Motor neuron (in vitro differentiated cells): ENCODE measurements around the gene RTCB. TPM values are rescaled to one million over a fixed set of nuclear protein-coding genes. Genes with fewer than 3 reads are reported as not detected.

Experiments used
- ATAC-seq, 8 experiments: fragments of 200-7000 bp; cut with Tn5 transposase; replicated peaks in 6 of 8; 2 replicates each; pipeline ENCODE4 v1.8.0; 2021; ENCODE audit warnings: mild to moderate bottlenecking in 8 of 8, moderate library complexity in 8 of 8
- H3K27ac ChIP-seq, 2 donors: fragments of 250-450 bp; sonication (Bioruptor Pico); 2 replicates each; pipeline ENCODE4 v1.9.0; 2021; ENCODE audit warnings: antibody characterized with exemption in 2 of 2, mild to moderate bottlenecking in 2 of 2, moderate library complexity in 1 of 2
- H3K4me1 ChIP-seq, 2 donors: fragments of 250-450 bp; sonication (Bioruptor Pico); replicated peaks in 1 of 2; 2 replicates each; pipeline ENCODE4 v1.6.1; 2021; ENCODE audit warnings: antibody characterized with exemption in 2 of 2, mild to moderate bottlenecking in 2 of 2, moderate library complexity in 1 of 2
- H3K4me3 ChIP-seq, 5 donors: fragments of 250-450 bp; sonication (Bioruptor Pico); 2 replicates each; pipeline ENCODE4 v1.9.0; 2021; ENCODE audit warnings: antibody characterized with exemption in 5 of 5, mild to moderate bottlenecking in 5 of 5, moderate library complexity in 4 of 5
- WGBS, 10 experiments: fragments of 450-650 bp; shearing (Covaris generic); methylation state at CpG; one replicate each; pipeline ENCODE4 v1.0.0; 2022; 5-methylcytosine and 5-hydroxymethylcytosine counted together
- in situ Hi-C, 9 experiments: fragments of 400-800 bp; cut with MboI; loops; one replicate each; pipeline ENCODE4 v1.15.0; 2021; ENCODE audit warnings: low sequenced_read_pairs in 9 of 9, low pct_unique_long_range_greater_than_20kb in 2 of 9; ENCODE audit not compliant: unreplicated experiment in 9 of 9
- total RNA-seq, 8 experiments: library from RNA; unstranded; fragments of 300-600 nt; gene quantifications; 2 replicates each; pipeline versions ENCODE4 v1.2.3 to v1.2.4, GENCODE V29; 2022

Gene RTCB
- total RNA-seq, 8 experiments from 2014 or later, result 73.0 to 114 (median 81.8) TPM

DNA sequence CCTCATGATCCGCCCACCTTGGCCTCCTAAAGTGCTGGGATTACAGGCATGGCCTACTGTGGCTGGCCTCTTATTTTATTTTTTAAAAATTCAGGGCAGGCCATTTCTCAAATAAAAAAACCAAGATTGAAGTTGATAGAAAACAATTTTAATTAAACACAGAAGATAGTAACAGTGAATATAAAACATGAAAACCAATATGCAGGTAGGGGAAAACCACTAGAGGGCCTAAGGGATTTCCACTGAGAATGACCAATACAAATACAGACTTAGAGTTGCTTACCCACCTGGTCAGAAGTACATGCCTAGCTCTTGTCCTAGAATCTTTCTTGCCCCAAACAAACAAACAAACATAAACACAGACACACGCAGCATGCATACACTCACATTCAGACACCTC lies 1.7 kb upstream of the RTCB start:
- no peak overlapping the region for H3K4me3 ChIP-seq
- peaks cover 8 to 10% of the 10 kb centered on the region in 2 donors for H3K4me1 ChIP-seq
- in situ Hi-C loops, result no loop called here
- ATAC-seq, result peak in 1 of 8 experiments; percentile 4
- H3K27ac ChIP-seq, result no peak overlapping the region
- 29 to 100% (median 94%) methylated on average over 1 to 2 of the region's 2 CpGs; no CpG with 5 or more reads in 1 of the 10 experiments for WGBS, 10 experiments

DNA sequence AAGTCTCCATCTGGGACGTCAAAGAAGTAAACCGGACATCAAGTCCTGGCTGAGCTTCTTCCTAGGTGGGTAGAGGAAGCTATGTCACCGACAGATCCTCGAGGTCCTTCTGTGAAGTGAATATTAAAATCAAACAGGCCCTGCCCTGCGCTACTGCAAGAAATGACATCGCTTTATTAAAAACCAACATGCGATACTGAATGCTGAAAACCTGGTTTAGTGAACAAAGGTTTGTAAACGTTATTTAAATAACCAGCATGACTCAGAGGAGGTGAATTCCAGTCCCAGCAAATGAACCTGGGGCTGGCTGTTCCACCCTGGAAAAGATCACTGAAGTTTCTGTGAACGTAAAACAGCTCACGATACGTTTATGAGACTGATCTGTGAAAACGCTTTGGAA lies 645 bp downstream of the RTCB start:
- Histone ChIP-seq H3K4me3 (peak overlapping the region; percentile 66 to 96 (median 78)), H3K4me1 (peaks cover 8 to 10% of the 10 kb centered on the region in 2 donors), H3K27ac (peak overlapping the region; percentile 60 to 78)
- in situ Hi-C loops, result no loop called here
- peak in 7 of 8 experiments; percentile 12 to 61 (median 31) for ATAC-seq
- WGBS, 10 experiments, result 0 to 20% (median 5%) methylated on average over 1 to 11 of the region's 12 CpGs; no CpG with 5 or more reads in 1 of the 10 experiments

DNA sequence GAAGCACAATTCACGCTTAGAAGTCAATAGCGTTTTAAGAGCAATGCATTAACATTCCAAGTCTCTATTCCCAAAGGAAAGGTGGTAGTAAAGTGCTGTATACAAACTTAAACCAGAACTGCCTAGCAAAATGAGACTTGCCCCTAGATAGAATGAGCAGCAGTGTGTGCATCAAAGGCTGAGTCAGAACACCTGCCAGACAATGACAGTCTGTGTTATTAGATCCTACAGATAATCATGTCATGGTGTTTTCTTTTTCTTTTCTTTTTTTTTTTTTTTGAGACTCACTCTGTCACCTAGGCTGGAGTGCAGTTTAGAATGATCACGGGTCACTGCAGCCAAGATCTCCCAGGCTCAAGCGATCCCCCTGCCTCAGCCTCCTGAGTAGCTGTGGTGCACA lies 1.6 kb downstream of the RTCB start:
- 43 to 100% (median 88%) methylated on average over 1 to 4 of the region's 4 CpGs for WGBS, 10 experiments
- in situ Hi-C loops, result no loop called here
- ATAC-seq, result no peak
- peak overlapping the region; percentile 66 to 96 (median 78) for H3K4me3 ChIP-seq
- H3K27ac ChIP-seq, result no peak overlapping the region
- H3K4me1 ChIP-seq, result peaks cover 8 to 10% of the 10 kb centered on the region in 2 donors

DNA sequence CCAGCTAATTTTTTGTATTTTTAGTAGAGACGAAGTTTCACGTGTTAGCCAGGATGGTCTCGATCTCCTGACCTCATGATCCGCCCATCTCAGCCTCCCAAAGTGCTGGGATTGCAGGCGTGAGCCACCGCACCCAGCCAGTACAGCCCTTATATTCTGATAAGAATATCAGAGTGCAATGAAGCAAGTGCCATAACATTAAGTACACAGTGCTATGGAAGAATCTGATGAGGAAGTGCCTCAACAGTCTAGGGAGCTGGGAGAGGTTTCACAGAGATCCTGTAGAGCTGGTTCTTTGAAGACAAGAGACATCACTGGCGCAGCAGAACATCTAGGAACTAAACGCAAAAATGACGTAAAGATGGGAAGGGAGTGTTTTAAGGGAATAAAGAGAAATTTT lies 2.1 kb downstream of the RTCB start:
- WGBS, 10 experiments, result 92 to 100% (median 100%) methylated on average over 1 to 9 of the region's 9 CpGs; no CpG with 5 or more reads in 1 of the 10 experiments

DNA sequence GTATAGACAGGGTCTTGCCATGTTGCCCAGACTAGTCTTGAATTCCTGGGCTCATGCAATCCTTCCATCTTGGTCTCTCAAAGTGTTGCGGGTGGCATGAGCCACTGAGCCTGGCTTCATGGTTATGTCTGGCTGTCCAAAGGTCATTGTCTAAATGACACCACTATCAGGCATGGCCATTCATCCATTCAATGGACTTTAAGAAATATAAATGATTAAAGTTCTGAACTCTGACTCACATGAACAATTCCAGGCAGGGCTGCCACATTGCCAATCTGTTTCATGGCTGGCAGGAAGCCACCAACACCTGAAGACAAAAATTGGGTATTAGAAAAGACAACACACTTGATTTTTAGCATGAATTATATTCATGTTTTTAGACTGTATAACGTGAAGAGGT lies 4.1 kb downstream of the RTCB start:
- WGBS, 10 experiments, result 0 to 100% (median 45%) methylated on average over 1 to 2 of the region's 2 CpGs
- peaks cover 8 to 10% of the 10 kb centered on the region in 2 donors for H3K4me1 ChIP-seq
- in situ Hi-C loops, result no loop called here
- H3K4me3 ChIP-seq, result no peak overlapping the region
- H3K27ac ChIP-seq, result no peak overlapping the region
- no peak for ATAC-seq

More for the DNA sequence above, 2.1 kb downstream of the RTCB start:
- in situ Hi-C loops, result no loop called here
- ATAC-seq, result no peak
- Histone ChIP-seq H3K27ac (no peak overlapping the region), H3K4me1 (peaks cover 8 to 10% of the 10 kb centered on the region in 2 donors), H3K4me3 (no peak overlapping the region)

DNA sequence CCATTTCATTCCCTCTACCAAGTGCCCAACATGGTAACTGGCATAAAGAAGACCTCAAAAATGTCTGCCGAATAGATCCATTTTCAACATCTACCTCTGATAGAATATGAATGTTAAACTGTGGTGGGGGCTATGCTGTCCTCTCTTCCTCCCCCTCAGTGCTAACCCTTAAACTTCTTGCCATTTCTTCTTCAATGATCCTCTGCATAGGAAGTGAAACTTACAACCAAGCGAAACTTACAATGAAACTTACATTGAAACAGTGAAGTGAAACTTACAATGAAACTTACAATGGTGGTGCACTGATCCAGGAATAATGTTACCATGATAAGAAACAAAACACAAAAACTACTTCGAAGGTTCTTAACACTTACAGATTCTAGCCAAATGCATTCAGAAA lies 4.7 kb downstream of the RTCB start:
- Histone ChIP-seq H3K27ac (no peak overlapping the region), H3K4me1 (peaks cover 8 to 10% of the 10 kb centered on the region in 2 donors), H3K4me3 (no peak overlapping the region)
- ATAC-seq, result no peak
- WGBS, 10 experiments, result 83 to 100% (median 95%) methylated on average over 1 to 3 of the region's 3 CpGs; no CpG with 5 or more reads in 3 of the 10 experiments
- in situ Hi-C loops, result no loop called here

DNA sequence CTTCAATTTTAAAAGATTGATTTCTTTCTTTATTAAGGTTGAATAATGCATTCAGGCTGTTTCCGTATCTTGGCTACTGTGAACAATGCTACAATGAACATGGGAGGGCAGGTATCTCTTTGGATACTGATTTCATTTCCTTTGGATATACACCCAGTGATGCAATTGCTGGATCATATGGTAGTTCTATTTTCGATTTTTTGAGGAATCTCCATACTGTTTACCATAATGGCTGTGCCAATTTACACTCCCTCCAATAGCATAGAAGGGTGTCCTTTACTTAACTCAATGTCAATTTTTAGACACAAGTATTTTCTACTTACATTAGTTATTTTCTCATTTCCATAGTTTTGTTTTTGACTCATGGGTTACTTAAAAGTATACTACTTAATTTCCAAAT lies 8.0 kb downstream of the RTCB start:
- 46 to 100% (median 76%) methylated on average over 1 to 2 of the region's 2 CpGs; no CpG with 5 or more reads in 1 of the 10 experiments for WGBS, 10 experiments
- no peak overlapping the region for H3K27ac ChIP-seq
- H3K4me3 ChIP-seq, result no peak overlapping the region
- in situ Hi-C loops, result no loop called here
- peak in 3 of 8 experiments; percentile 27 to 70 (median 69) for ATAC-seq
- H3K4me1 ChIP-seq, result no peaks in the 10 kb centered on the region

DNA sequence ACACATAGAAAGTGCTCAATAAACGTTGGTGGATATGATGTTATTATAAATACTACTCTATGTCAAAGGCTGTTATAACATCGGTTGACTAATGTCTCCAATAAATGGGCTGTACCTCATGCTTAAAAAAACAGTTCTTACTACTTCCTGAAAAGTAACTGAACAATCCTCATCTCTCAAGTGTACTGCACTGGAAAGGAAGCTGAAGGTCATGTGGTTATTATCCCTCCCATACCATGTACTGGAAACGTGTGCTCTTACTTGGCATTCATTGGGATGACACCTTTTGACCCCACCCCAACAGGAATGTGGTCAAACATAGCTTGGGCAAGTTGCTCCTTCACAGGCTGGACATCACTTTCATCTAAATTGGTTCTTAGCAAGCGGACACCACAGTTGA lies 10.6 kb downstream of the RTCB start:
- in situ Hi-C loops, result no loop called here

DNA sequence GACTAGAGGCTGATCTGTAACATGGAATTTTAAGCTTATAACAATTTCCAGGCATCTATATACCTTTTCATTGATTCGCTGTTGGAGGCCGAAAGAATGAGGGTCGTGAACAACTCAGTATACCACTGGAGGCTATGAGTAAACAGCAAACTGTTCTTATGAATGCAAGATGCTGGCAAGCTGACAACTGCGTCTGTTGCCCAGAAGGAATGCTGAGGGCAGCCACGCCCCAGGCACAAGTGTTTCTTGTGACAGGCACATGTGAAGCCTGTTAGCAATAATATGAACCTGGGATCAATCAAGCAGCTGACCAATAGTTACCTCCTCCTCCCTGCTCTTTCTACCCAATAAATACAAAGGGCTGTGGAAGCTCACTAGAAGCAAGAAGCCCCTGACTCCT lies 15.3 kb downstream of the RTCB start:
- in situ Hi-C loops, result loop anchor here in 1 of 9 experiments (25.0 kb wide), 2 partner anchors 284 to 409 kb away; no protein-coding TSS in a partner anchor

More for the DNA sequence above, 10.6 kb downstream of the RTCB start:
- Histone ChIP-seq H3K27ac (no peak overlapping the region), H3K4me1 (no peaks in the 10 kb centered on the region), H3K4me3 (no peak overlapping the region)
- no peak for ATAC-seq
- 63 to 100% (median 88%) methylated on average over 1 to 4 of the region's 4 CpGs; no CpG with 5 or more reads in 1 of the 10 experiments for WGBS, 10 experiments

DNA sequence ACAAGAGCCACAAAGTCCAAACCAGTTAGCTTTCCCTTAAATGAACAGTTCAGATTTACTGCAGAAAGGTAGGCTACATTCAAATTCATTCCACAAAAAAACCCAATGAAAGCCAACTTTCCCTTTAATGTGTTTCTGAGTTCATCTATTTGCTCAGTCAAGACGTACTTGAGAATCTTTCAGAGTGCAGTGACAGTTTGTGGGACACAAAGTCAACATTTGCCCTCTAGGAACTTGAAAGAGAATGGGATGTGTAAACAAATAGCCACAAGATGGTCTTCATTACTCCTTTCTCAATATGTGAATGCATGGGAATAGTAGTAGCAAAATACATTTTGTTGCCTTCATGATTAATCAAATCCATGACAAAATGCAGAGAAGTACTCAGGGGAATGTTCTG lies 15.8 kb downstream of the RTCB start:
- H3K4me1 ChIP-seq, result no peaks in the 10 kb centered on the region
- no peak overlapping the region for H3K27ac ChIP-seq
- ATAC-seq, result peak in 1 of 8 experiments; percentile 62
- WGBS, 10 experiments, result 78 to 100% (median 88%) methylated on average over 1 of the region's 1 CpG; no CpG with 5 or more reads in 5 of the 10 experiments
- H3K4me3 ChIP-seq, result no peak overlapping the region
- in situ Hi-C loops, result loop anchor here in 1 of 9 experiments (25.0 kb wide), 2 partner anchors 284 to 409 kb away; no protein-coding TSS in a partner anchor

More for the DNA sequence above, 15.3 kb downstream of the RTCB start:
- ATAC-seq, result peak in 3 of 8 experiments; percentile 38 to 95 (median 89)
- Histone ChIP-seq H3K4me1 (no peaks in the 10 kb centered on the region), H3K27ac (no peak overlapping the region), H3K4me3 (no peak overlapping the region)
- WGBS, 10 experiments, result 30 to 97% (median 91%) methylated on average over 1 to 5 of the region's 5 CpGs; no CpG with 5 or more reads in 2 of the 10 experiments

DNA sequence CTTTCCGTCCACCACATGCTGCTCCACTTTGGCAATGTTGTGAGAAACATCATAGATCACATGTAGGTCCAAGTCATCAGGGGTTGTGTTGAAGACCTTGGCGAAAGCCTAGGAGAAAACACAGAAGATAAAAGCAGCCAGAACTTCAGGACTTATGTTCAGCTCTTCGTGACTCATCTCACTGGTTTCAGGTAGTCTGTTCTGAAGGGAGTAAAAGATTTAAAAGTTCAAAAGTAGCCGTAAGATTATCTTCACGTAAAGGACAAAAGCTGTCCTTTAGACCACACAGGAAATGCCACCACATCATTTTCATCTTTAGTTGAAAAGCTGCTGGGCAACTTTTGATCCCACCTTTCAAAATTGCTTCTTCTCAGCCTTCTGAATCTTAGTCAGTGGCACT lies 16.9 kb downstream of the RTCB start:
- no peaks in the 10 kb centered on the region for H3K4me1 ChIP-seq
- H3K4me3 ChIP-seq, result no peak overlapping the region
- WGBS, 10 experiments, result 88 to 100% (median 97%) methylated on average over 1 to 5 of the region's 5 CpGs; no CpG with 5 or more reads in 1 of the 10 experiments
- in situ Hi-C loops, result loop anchor here in 1 of 9 experiments (25.0 kb wide), 2 partner anchors 283 to 408 kb away; no protein-coding TSS in a partner anchor
- no peak for ATAC-seq
- no peak overlapping the region for H3K27ac ChIP-seq

DNA sequence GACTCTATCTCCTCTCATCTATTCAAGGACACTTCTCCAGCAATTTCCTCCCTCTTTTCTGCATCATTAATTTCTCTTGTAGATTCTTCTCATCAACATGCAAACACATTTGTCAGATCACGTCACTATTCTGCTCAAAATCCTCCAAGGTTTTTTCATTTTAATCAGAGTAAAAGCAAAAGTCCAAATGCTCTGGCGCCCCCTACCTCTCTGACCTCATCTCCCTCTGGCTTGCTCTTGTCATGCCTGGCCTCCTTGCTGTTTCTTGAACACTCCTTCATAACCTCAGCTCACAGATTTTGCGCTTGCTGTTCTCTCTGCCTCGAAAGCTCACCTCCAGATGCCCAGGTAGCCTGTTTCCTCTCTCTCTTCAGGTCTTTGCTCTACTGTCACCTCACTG lies 22.4 kb downstream of the RTCB start:
- Histone ChIP-seq H3K4me1 (peaks cover 0 to 3% of the 10 kb centered on the region in 2 donors), H3K27ac (no peak overlapping the region), H3K4me3 (no peak overlapping the region)
- in situ Hi-C loops, result loop anchor here in 1 of 9 experiments (25.0 kb wide), 2 partner anchors 277 to 402 kb away; no protein-coding TSS in a partner anchor
- ATAC-seq, result peak in 7 of 8 experiments; percentile 38 to 74 (median 50)
- WGBS, 10 experiments, result 20 to 74% (median 65%) methylated on average over 1 to 4 of the region's 4 CpGs

DNA sequence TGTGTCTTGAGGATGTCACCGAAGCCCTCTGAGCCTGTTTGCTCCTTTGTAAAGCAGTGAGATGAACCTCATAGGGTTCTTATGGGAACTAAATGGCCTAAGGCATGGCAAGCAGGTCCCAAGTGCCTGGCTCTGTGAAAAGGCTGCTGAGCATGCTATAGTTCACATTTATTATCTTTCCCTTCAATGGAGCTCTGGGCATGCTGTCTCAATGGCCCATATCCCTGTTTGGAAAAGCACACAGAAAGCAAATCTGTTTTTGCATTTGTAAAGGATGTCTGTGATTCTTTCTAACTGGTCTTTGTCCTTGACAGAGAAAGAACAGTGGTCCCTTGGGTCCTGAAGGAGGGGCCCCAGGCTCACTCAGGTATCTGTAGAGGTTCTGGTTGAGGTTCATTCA lies 26.4 kb downstream of the RTCB start:
- Histone ChIP-seq H3K4me1 (peaks cover 0 to 3% of the 10 kb centered on the region in 2 donors), H3K4me3 (no peak overlapping the region), H3K27ac (no peak overlapping the region)
- no peak for ATAC-seq
- 80 to 100% (median 82%) methylated on average over 1 of the region's 1 CpG; no CpG with 5 or more reads in 6 of the 10 experiments for WGBS, 10 experiments
- in situ Hi-C loops, result loop anchor here in 1 of 9 experiments (25.0 kb wide), 2 partner anchors 273 to 398 kb away; no protein-coding TSS in a partner anchor
